ENCODE measurements around the gene IGF2BP3.
"Not testable (repeated sequence)": the region's sequence is repeated elsewhere in the genome, so short reads cannot be mapped to it uniquely, and the experiment has no call there.

IGF2BP3 gene

GRCh38 chr7:23419160-23419559, 51.1 kb downstream of the IGF2BP3 start:
- no peak overlapping the region for H3K4me3 ChIP-seq (ENCODE audit: low read depth in 1 of 2, low read length in 2 of 2)
- H3K36me3 ChIP-seq (ENCODE audit: insufficient read depth, low read length) = no peaks in the 10 kb centered on the region
- no peak overlapping the region for H3K9ac ChIP-seq (ENCODE audit: low read length)
- H3K4me1 ChIP-seq (ENCODE audit: insufficient read depth, low read length) = no peaks in the 10 kb centered on the region
- H3K27ac ChIP-seq (ENCODE audit: low read depth, low read length) = no peak overlapping the region
- H3K27me3 ChIP-seq (ENCODE audit: control insufficient read depth in 1 of 2, insufficient read depth in 2 of 2, low read length in 2 of 2) = no peaks in the 10 kb centered on the region
- H3K9me3 ChIP-seq (ENCODE audit: low read length) = no peaks in the 10 kb centered on the region

GRCh38 chr7:23418046-23418445, 52.2 kb downstream of the IGF2BP3 start:
- Histone ChIP-seq H3K4me3 (ENCODE audit: low read depth in 1 of 2, low read length in 2 of 2) (no peak overlapping the region), H3K27me3 (ENCODE audit: control insufficient read depth in 1 of 2, insufficient read depth in 2 of 2, low read length in 2 of 2) (no peaks in the 10 kb centered on the region), H3K4me1 (ENCODE audit: insufficient read depth, low read length) (no peaks in the 10 kb centered on the region), H3K9ac (ENCODE audit: low read length) (no peak overlapping the region), H3K9me3 (ENCODE audit: low read length) (no peaks in the 10 kb centered on the region), H3K36me3 (ENCODE audit: insufficient read depth, low read length) (no peaks in the 10 kb centered on the region), H3K27ac (ENCODE audit: low read depth, low read length) (no peak overlapping the region)

DNA sequence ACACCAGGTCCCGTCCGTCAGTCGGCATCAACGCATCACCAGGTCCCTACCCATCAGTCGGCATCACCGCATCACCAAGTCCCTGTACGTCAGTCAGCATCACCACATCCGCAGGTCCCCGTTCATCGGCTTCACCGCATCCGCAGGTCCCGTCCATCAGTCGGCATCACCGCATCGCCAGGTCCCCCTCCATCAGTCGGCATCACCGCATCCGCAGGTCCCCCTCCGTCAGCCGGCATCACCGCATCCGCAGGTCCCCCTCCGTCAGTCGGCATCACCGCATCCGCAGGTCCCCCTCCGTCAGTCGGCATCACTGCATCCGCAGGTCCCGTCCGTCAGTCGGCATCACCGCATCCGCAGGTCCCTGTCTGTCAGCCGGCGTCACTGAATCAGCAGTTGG, 55.1 kb downstream of the IGF2BP3 start:
- no peak overlapping the region for H3K9ac ChIP-seq (ENCODE audit: low read length)
- no peak overlapping the region for H3K4me3 ChIP-seq (ENCODE audit: low read depth in 1 of 2, low read length in 2 of 2)
- H3K9me3 ChIP-seq (ENCODE audit: low read length) = no peaks in the 10 kb centered on the region
- no peaks in the 10 kb centered on the region for H3K4me1 ChIP-seq (ENCODE audit: insufficient read depth, low read length)
- no peaks in the 10 kb centered on the region for H3K27me3 ChIP-seq (ENCODE audit: control insufficient read depth in 1 of 2, insufficient read depth in 2 of 2, low read length in 2 of 2)
- H3K36me3 ChIP-seq (ENCODE audit: insufficient read depth, low read length) = no peaks in the 10 kb centered on the region
- no peak overlapping the region for H3K27ac ChIP-seq (ENCODE audit: low read depth, low read length)

DNA sequence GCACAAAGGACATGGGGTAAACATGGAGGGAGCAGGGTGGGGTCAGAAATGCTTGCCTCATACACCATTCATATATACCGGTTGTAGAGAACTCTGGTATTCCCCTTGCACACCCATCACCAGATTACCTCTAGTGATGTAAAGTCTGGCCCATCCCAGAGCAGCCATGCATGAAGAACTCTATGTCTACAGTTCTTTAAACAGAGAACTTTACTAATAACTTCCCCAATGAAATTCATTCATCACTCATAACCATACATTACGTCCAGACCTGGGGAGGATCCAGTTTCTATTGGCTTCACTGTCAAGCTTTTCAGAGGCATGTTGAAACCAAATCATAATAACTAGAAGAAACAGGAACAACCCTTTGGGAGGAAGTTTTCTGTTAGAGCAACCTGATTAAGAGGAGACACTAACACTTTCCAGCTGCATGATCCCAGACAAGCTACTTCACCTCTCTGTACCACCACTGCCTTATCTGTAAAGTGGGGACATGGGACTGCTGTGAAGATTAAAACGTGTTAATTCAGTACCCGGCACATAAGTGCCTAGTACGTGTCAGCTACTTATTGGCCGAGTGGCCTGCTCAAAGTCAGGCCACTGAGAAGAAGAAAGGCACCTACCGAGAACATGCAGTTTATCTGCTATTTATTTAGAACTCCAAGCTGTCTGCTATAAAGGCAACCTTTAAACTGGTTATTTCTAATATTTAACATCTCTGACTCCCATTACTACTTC, 59.7 kb downstream of the IGF2BP3 start:
- H3K27me3 ChIP-seq (ENCODE audit: control insufficient read depth in 1 of 2, insufficient read depth in 2 of 2, low read length in 2 of 2) = no peaks in the 10 kb centered on the region
- H3K4me1 ChIP-seq (ENCODE audit: insufficient read depth, low read length) = no peaks in the 10 kb centered on the region
- H3K9me3 ChIP-seq (ENCODE audit: low read length) = no peaks in the 10 kb centered on the region
- no peaks in the 10 kb centered on the region for H3K36me3 ChIP-seq (ENCODE audit: insufficient read depth, low read length)
- H3K9ac ChIP-seq (ENCODE audit: low read length) = no peak overlapping the region
- no peak overlapping the region for H3K4me3 ChIP-seq (ENCODE audit: low read depth in 1 of 2, low read length in 2 of 2)
- H3K27ac ChIP-seq (ENCODE audit: low read depth, low read length) = no peak overlapping the region

- H3K4me1 ChIP-seq (ENCODE audit: insufficient read depth, low read length); H3K4me3 ChIP-seq (ENCODE audit: low read depth in 1 of 2, low read length in 2 of 2); H3K9ac ChIP-seq (ENCODE audit: low read length); H3K27me3 ChIP-seq (ENCODE audit: control insufficient read depth in 1 of 2, insufficient read depth in 2 of 2, low read length in 2 of 2); H3K27ac ChIP-seq (ENCODE audit: low read depth, low read length); H3K9me3 ChIP-seq (ENCODE audit: low read length); H3K36me3 ChIP-seq (ENCODE audit: insufficient read depth, low read length): not testable (repeated sequence)
Observed at GRCh38 chr7:23406564-23406963, 63.7 kb downstream of the IGF2BP3 start.

DNA sequence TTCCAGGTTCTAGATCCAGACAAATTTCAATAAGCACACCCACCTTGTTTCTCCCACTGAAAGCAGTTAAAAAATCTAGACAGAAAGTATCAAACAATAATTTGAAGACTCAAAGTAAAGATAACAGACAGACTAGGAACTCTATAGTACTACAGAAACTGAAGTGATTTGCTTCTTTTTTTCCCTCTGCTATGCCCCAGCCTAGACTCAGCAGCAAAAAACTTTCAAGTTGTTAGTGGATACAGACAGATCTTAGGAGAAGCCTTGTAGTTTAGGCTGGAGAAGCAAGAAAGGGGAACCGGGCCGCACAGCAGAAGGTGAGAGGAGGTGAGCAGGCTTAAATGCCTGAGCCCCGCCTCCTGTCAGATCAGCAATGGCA, 65.1 kb downstream of the IGF2BP3 start:
- H3K27ac ChIP-seq (ENCODE audit: low read depth, low read length) = no peak overlapping the region
- H3K36me3 ChIP-seq (ENCODE audit: insufficient read depth, low read length) = no peaks in the 10 kb centered on the region
- no peak overlapping the region for H3K9ac ChIP-seq (ENCODE audit: low read length)
- no peak overlapping the region for H3K4me3 ChIP-seq (ENCODE audit: low read depth in 1 of 2, low read length in 2 of 2)
- no peaks in the 10 kb centered on the region for H3K4me1 ChIP-seq (ENCODE audit: insufficient read depth, low read length)
- H3K9me3 ChIP-seq (ENCODE audit: low read length) = no peaks in the 10 kb centered on the region
- H3K27me3 ChIP-seq (ENCODE audit: control insufficient read depth in 1 of 2, insufficient read depth in 2 of 2, low read length in 2 of 2) = no peaks in the 10 kb centered on the region

DNA sequence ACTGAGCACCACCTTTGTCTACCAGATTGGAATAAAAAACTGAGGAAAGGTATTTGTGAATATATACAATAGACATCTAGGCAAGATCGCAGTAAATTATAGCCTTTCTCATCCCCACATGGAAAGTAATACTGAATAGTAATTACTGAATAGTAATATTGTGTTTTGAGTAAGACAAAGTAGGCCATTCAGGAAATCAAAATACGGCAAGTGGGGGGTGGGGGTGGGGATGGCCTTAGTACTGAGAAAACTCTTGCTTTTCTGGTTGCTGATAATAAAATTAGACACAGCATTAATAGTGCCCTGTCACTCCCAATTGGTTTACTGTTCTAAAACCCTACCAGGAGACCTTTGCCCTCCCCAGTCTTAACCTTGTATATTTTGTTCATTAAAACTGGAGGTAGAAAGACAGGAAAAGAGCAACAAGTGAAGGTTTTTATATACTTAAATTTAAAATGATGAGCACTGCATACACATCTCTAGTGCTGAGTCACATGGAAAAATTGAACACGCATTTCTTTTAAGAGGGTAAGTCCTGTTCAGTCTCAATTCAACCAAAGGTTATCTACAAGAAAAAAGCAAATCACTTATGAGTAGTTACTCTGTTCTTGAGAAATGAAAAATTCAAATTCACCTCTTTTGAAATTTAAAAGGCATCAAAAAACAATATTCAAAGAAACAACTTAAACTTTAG, 65.6 kb downstream of the IGF2BP3 start:
- Histone ChIP-seq H3K27ac (ENCODE audit: low read depth, low read length) (no peak overlapping the region), H3K9ac (ENCODE audit: low read length) (no peak overlapping the region), H3K27me3 (ENCODE audit: control insufficient read depth in 1 of 2, insufficient read depth in 2 of 2, low read length in 2 of 2) (no peaks in the 10 kb centered on the region), H3K4me3 (ENCODE audit: low read depth in 1 of 2, low read length in 2 of 2) (no peak overlapping the region), H3K9me3 (ENCODE audit: low read length) (no peaks in the 10 kb centered on the region), H3K36me3 (ENCODE audit: insufficient read depth, low read length) (no peaks in the 10 kb centered on the region), H3K4me1 (ENCODE audit: insufficient read depth, low read length) (no peaks in the 10 kb centered on the region)

DNA sequence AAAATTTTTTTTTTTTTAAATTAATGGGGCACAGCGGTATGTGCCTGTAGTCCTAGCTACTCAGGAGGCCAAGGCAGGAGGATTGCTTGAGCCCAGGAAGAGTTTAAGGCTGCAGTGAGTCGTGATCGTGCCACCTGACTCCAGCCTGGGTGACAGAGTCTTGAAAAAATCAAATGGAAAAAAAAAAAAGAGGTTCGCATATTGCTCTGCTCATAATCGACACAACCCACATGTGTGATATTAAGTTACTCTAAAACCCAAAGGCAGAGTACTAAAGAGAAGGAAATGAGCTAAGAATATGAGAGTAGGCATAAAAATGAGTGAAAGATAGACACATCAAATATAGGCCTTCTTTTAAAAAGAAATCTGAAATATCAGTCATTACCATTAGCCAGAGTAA, 66.3 kb downstream of the IGF2BP3 start:
- Histone ChIP-seq H3K4me3 (ENCODE audit: low read depth in 1 of 2, low read length in 2 of 2) (no peak overlapping the region), H3K9ac (ENCODE audit: low read length) (no peak overlapping the region), H3K36me3 (ENCODE audit: insufficient read depth, low read length) (no peaks in the 10 kb centered on the region), H3K27ac (ENCODE audit: low read depth, low read length) (no peak overlapping the region), H3K27me3 (ENCODE audit: control insufficient read depth in 1 of 2, insufficient read depth in 2 of 2, low read length in 2 of 2) (no peaks in the 10 kb centered on the region), H3K9me3 (ENCODE audit: low read length) (no peaks in the 10 kb centered on the region), H3K4me1 (ENCODE audit: insufficient read depth, low read length) (no peaks in the 10 kb centered on the region)

DNA sequence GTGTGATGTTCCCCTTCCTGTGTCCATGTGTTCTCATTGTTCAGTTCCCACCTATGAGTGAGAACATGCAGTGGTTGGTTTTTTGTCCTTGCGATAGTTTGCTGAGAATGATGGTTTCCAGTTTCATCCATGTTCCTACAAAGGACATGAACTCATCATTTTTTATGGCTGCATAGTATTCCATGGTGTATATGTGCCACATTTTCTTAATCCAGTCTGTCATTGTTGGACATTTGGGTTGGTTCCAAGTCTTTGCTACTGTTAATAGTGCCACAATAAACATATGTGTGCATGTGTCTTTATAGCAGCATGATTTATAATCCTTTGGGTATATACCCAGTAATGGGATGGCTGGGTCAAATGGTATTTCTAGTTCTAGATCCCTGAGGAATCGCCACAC, 72.2 kb downstream of the IGF2BP3 start:
- not testable (repeated sequence) for H3K9ac ChIP-seq (ENCODE audit: low read length); H3K9me3 ChIP-seq (ENCODE audit: low read length); H3K4me1 ChIP-seq (ENCODE audit: insufficient read depth, low read length); H3K36me3 ChIP-seq (ENCODE audit: insufficient read depth, low read length); H3K27me3 ChIP-seq (ENCODE audit: control insufficient read depth in 1 of 2, insufficient read depth in 2 of 2, low read length in 2 of 2); H3K27ac ChIP-seq (ENCODE audit: low read depth, low read length); H3K4me3 ChIP-seq (ENCODE audit: low read depth in 1 of 2, low read length in 2 of 2)

DNA sequence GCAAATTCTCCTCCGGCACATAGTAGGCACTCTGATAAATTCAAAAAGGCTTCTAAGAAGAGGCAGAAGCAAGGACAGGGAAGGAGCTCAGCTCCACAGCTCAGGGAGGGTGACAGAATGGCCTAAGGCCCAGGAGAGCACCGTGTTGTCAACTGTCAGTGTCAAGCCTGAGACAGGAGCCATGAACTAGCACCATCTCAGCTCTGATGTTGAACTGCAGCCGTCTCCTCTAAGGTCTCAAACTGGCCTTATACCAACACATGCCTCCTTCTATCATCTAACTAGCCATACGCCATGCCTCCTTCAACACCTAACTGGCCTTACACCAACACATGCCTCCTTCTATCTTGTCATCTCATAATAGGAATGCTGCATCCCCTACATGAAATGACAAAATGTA, 73.0 kb downstream of the IGF2BP3 start:
- H3K27ac ChIP-seq (ENCODE audit: low read depth, low read length) = no peak overlapping the region
- no peaks in the 10 kb centered on the region for H3K9me3 ChIP-seq (ENCODE audit: low read length)
- peaks cover 3% of the 10 kb centered on the region for H3K4me1 ChIP-seq (ENCODE audit: insufficient read depth, low read length)
- no peak overlapping the region for H3K9ac ChIP-seq (ENCODE audit: low read length)
- H3K36me3 ChIP-seq (ENCODE audit: insufficient read depth, low read length) = no peaks in the 10 kb centered on the region
- H3K27me3 ChIP-seq (ENCODE audit: control insufficient read depth in 1 of 2, insufficient read depth in 2 of 2, low read length in 2 of 2) = no peaks in the 10 kb centered on the region
- H3K4me3 ChIP-seq (ENCODE audit: low read depth in 1 of 2, low read length in 2 of 2) = no peak overlapping the region

DNA sequence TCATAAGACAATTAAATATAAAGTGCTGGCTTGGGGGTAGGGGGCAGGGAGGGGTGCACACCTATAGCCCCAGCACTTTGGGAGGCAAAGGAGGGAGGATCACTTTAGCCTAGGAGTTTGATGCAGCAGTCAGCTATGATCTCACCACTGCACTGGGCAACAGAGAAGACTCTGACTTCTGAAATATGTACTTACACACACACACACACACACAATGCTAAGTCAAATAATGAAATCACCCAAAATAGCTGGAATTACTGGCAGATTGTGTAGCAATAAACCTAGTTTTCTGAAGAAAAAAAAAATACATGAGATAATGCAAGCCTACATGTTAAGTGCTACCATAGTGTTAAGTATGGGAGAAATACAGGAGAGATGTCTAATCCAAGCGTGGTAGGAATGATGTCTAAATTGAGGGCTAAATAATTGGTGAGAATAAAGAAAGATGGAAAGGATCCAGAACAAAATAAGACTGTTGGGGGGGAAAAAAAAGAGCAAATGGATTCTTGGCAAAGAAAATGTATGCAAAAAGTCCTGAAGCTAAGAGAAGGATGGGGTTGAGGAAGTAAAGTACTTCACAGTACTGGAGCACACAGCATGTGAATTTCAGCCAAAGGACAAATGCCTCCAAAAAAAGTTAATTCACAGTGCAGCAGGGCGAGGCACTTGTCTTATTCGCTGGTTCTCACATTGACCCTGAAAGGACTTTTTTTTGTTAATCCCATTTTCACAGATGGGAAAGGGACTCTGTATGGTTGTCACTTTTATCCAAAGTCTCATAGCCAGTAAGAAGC, 73.9 kb downstream of the IGF2BP3 start:
- no peaks in the 10 kb centered on the region for H3K9me3 ChIP-seq (ENCODE audit: low read length)
- H3K4me1 ChIP-seq (ENCODE audit: insufficient read depth, low read length) = peaks cover 3% of the 10 kb centered on the region
- H3K9ac ChIP-seq (ENCODE audit: low read length) = no peak overlapping the region
- no peak overlapping the region for H3K27ac ChIP-seq (ENCODE audit: low read depth, low read length)
- H3K36me3 ChIP-seq (ENCODE audit: insufficient read depth, low read length) = no peaks in the 10 kb centered on the region
- H3K27me3 ChIP-seq (ENCODE audit: control insufficient read depth in 1 of 2, insufficient read depth in 2 of 2, low read length in 2 of 2) = no peaks in the 10 kb centered on the region
- H3K4me3 ChIP-seq (ENCODE audit: low read depth in 1 of 2, low read length in 2 of 2) = no peak overlapping the region
